ENCODE measurements around the gene CERK.
"Not testable (repeated sequence)": the region's sequence is repeated elsewhere in the genome, so short reads cannot be mapped to it uniquely, and the experiment has no call there.

Gene CERK

GRCh38 chr22:46652081-46652846, 85.8 kb downstream of the CERK start:
- Histone ChIP-seq H3K9me3 (ENCODE audit: control extremely low read depth in 1 of 5, control insufficient read depth in 4 of 5, insufficient read depth in 2 of 5, low read depth in 1 of 5, low read length in 4 of 5) (no peaks in the 10 kb centered on the region), H3K27me3 (replicated peaks in 2 of 5; ENCODE audit: control insufficient read depth in 4 of 5, insufficient read depth in 5 of 5, low read length in 4 of 5) (no peaks in the 10 kb centered on the region), H3K4me1 (ENCODE audit: control extremely low read depth in 1 of 4, control insufficient read depth in 4 of 4, insufficient read depth in 4 of 4, low read length in 3 of 4) (peaks cover 2 to 44% (median 35%) of the 10 kb centered on the region in 4 experiments), H3K4me3 (ENCODE audit: control insufficient read depth in 1 of 7, extremely low read depth in 1 of 7, insufficient read depth in 4 of 7, low read depth in 2 of 7, low read length in 6 of 7) (no peak overlapping the region), H3K36me3 (ENCODE audit: control insufficient read depth in 4 of 4, insufficient read depth in 4 of 4, low read length in 3 of 4) (peaks cover 0 to 5% (median 2%) of the 10 kb centered on the region in 4 experiments), H3K27ac (ENCODE audit: insufficient read depth in 1 of 2, low read depth in 1 of 2, low read length in 2 of 2, poor library complexity in 1 of 2, severe bottlenecking in 2 of 2) (no peak overlapping the region)
- DNase-seq = no peak
- ChIA-PET CTCF (interaction anchor here (1.0 to 1.2 kb wide), 3 partner anchors 19 to 111 kb away, joined by 3 read pairs; no protein-coding TSS in a partner anchor), POLR2A (interaction anchor here (0.6 kb wide), 1 partner anchor 230 kb away, joined by 3 read pairs; no protein-coding TSS in a partner anchor)
- WGBS (ENCODE audit: insufficient coverage) = 93% methylated on average over 20 of the region's 22 CpGs

DNA sequence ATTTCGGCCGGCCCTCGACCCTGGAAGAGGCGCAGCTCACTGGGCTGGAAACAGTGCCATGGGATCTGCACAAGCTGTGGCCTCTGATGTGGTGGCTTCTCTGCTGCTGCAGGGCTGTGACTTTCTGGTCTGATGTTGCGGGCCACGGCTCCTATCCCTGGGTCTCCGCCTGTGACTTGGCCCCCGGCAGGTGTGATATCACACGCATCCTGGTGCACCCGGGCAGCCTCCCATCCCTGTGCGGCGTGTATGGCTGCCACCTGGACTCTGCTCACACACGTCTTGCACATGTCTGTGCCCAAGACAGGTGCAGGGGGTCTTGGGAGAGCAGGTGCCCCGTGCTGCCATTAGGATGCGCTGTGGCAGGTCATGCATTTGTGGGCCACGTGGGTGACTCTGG, 86.7 kb downstream of the CERK start:
- 98% methylated on average over 14 of the region's 16 CpGs for WGBS (ENCODE audit: insufficient coverage)
- H3K4me3 ChIP-seq (ENCODE audit: control insufficient read depth in 1 of 7, extremely low read depth in 1 of 7, insufficient read depth in 4 of 7, low read depth in 2 of 7, low read length in 6 of 7) = no peak overlapping the region
- no peaks in the 10 kb centered on the region for H3K27me3 ChIP-seq (replicated peaks in 2 of 5; ENCODE audit: control insufficient read depth in 4 of 5, insufficient read depth in 5 of 5, low read length in 4 of 5)
- no peaks in the 10 kb centered on the region for H3K9me3 ChIP-seq (ENCODE audit: control extremely low read depth in 1 of 5, control insufficient read depth in 4 of 5, insufficient read depth in 2 of 5, low read depth in 1 of 5, low read length in 4 of 5)
- H3K4me1 ChIP-seq (ENCODE audit: control extremely low read depth in 1 of 4, control insufficient read depth in 4 of 4, insufficient read depth in 4 of 4, low read length in 3 of 4) = peaks cover 2 to 44% (median 33%) of the 10 kb centered on the region in 4 experiments
- CTCF ChIA-PET = interaction anchor here (1.0 to 1.2 kb wide), 2 partner anchors 8 to 20 kb away, joined by 3 read pairs; no protein-coding TSS in a partner anchor
- peaks cover 0 to 8% (median 1%) of the 10 kb centered on the region in 4 experiments for H3K36me3 ChIP-seq (ENCODE audit: control insufficient read depth in 4 of 4, insufficient read depth in 4 of 4, low read length in 3 of 4)
- DNase-seq = no peak
- POLR2A ChIA-PET = no interaction called here
- H3K27ac ChIP-seq (ENCODE audit: insufficient read depth in 1 of 2, low read depth in 1 of 2, low read length in 2 of 2, poor library complexity in 1 of 2, severe bottlenecking in 2 of 2) = no peak overlapping the region

DNA sequence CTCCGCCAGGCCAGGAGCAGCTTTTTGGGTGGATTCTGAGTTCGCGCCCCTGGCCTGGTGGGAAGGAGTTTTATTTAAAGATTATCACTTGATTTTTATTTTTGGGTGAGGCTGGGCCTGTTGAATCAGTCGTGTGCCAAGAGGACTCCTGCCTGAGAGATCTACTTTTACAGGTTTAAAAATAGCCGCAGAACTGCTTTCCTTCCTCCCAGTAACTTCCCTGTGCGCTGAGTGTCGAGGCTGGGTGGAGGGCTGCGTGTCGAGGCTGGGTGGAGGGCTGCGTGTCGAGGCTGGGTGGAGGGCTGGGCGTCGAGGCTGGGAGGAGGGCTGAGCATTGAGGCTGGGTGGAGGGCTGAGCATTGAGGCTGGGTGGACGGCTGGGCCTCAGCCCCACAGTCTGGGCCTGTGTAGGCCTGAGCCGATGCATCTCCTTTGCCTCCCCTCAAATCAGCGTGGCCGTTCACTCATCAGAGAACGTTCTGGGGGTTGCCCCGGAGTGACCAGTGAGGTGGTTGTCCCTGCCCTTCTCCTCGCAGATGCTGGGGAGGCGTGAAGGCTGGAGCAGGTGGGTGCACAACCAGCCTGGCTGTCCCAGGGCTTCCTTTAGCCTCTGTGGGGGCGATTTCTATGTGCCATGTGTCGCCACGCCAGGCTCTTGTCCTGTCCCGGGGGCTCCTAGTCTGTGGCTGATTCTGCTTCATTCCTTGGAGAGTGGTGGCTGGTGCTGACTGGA, 87.8 kb downstream of the CERK start:
- Histone ChIP-seq H3K36me3 (ENCODE audit: control insufficient read depth in 4 of 4, insufficient read depth in 4 of 4, low read length in 3 of 4) (peaks cover 0 to 14% (median 0%) of the 10 kb centered on the region in 4 experiments), H3K27me3 (replicated peaks in 2 of 5; ENCODE audit: control insufficient read depth in 4 of 5, insufficient read depth in 5 of 5, low read length in 4 of 5) (no peaks in the 10 kb centered on the region), H3K4me1 (ENCODE audit: control extremely low read depth in 1 of 4, control insufficient read depth in 4 of 4, insufficient read depth in 4 of 4, low read length in 3 of 4) (peaks cover 2 to 44% (median 37%) of the 10 kb centered on the region in 4 experiments), H3K4me3 (ENCODE audit: control insufficient read depth in 1 of 7, extremely low read depth in 1 of 7, insufficient read depth in 4 of 7, low read depth in 2 of 7, low read length in 6 of 7) (peak overlapping the region in 2 of 7 experiments; percentile 24 to 27), H3K9me3 (ENCODE audit: control extremely low read depth in 1 of 5, control insufficient read depth in 4 of 5, insufficient read depth in 2 of 5, low read depth in 1 of 5, low read length in 4 of 5) (no peaks in the 10 kb centered on the region), H3K27ac (ENCODE audit: insufficient read depth in 1 of 2, low read depth in 1 of 2, low read length in 2 of 2, poor library complexity in 1 of 2, severe bottlenecking in 2 of 2) (peak overlapping the region in 1 of 2 experiments; percentile 58)
- DNase-seq = peak in 2 of 3 donors; percentile 28 to 41
- POLR2A ChIA-PET = interaction anchor here (0.7 kb wide), 1 partner anchor 68 kb away, joined by 3 read pairs; no protein-coding TSS in a partner anchor
- 50% methylated on average over 20 of the region's 25 CpGs for WGBS (ENCODE audit: insufficient coverage)
- CTCF ChIA-PET = interaction anchor here (1.0 kb wide), 1 partner anchor 9 kb away, joined by 3 read pairs; no protein-coding TSS in a partner anchor

GRCh38 chr22:46649141-46650077, 88.6 kb downstream of the CERK start:
- WGBS (ENCODE audit: insufficient coverage) = 59% methylated on average over 24 of the region's 25 CpGs
- ChIA-PET POLR2A (interaction anchor here (0.6 to 0.7 kb wide), 2 partner anchors 10 to 67 kb away, joined by 3 to 5 read pairs; no protein-coding TSS in a partner anchor), CTCF (no interaction called here)
- DNase-seq = peak; percentile 31 to 65 (median 36)
- H3K4me3 ChIP-seq (ENCODE audit: control insufficient read depth in 1 of 7, extremely low read depth in 1 of 7, insufficient read depth in 4 of 7, low read depth in 2 of 7, low read length in 6 of 7) = peak overlapping the region in 2 of 7 experiments; percentile 24 to 27
- peaks cover 0 to 15% (median 0%) of the 10 kb centered on the region in 4 experiments for H3K36me3 ChIP-seq (ENCODE audit: control insufficient read depth in 4 of 4, insufficient read depth in 4 of 4, low read length in 3 of 4)
- H3K9me3 ChIP-seq (ENCODE audit: control extremely low read depth in 1 of 5, control insufficient read depth in 4 of 5, insufficient read depth in 2 of 5, low read depth in 1 of 5, low read length in 4 of 5) = no peaks in the 10 kb centered on the region
- H3K27ac ChIP-seq (ENCODE audit: insufficient read depth in 1 of 2, low read depth in 1 of 2, low read length in 2 of 2, poor library complexity in 1 of 2, severe bottlenecking in 2 of 2) = peak overlapping the region in 1 of 2 experiments; percentile 58
- no peaks in the 10 kb centered on the region for H3K27me3 ChIP-seq (replicated peaks in 2 of 5; ENCODE audit: control insufficient read depth in 4 of 5, insufficient read depth in 5 of 5, low read length in 4 of 5)
- peaks cover 2 to 44% (median 34%) of the 10 kb centered on the region in 4 experiments for H3K4me1 ChIP-seq (ENCODE audit: control extremely low read depth in 1 of 4, control insufficient read depth in 4 of 4, insufficient read depth in 4 of 4, low read length in 3 of 4)

DNA sequence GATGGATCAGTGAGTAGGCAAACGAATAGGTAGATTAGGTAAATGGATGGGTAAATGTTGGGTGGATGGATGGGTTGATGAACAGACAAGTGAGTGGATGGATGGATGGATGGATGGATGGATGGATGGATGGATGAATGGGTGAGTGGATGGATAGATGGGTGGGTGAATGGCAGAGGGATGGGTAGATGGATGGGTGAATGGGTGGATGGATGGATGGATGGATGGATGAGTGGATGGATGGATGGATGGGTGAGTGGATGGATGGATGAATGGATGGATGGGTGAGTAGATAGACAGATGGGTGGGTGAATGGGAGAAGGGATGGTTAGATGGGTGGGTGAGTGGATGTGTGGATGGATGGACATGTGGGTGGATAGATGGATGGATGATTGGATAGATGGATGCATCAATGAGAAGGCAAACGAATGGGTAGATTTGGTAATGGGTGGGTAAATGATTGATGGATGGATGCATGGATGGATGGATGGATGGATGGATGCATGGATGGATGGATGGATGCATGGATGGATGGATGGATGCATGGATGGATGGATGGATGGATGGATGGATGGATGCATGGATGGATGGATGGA, 89.7 kb downstream of the CERK start:
- DNase-seq; H3K27me3 ChIP-seq (replicated peaks in 2 of 5; ENCODE audit: control insufficient read depth in 4 of 5, insufficient read depth in 5 of 5, low read length in 4 of 5); H3K4me3 ChIP-seq (ENCODE audit: control insufficient read depth in 1 of 7, extremely low read depth in 1 of 7, insufficient read depth in 4 of 7, low read depth in 2 of 7, low read length in 6 of 7); H3K9me3 ChIP-seq (ENCODE audit: control extremely low read depth in 1 of 5, control insufficient read depth in 4 of 5, insufficient read depth in 2 of 5, low read depth in 1 of 5, low read length in 4 of 5); H3K27ac ChIP-seq (ENCODE audit: insufficient read depth in 1 of 2, low read depth in 1 of 2, low read length in 2 of 2, poor library complexity in 1 of 2, severe bottlenecking in 2 of 2): not testable (repeated sequence)
- WGBS (ENCODE audit: insufficient coverage) = 94% methylated on average over 2 of the region's 2 CpGs
- Histone ChIP-seq H3K4me1 (ENCODE audit: control extremely low read depth in 1 of 4, control insufficient read depth in 4 of 4, insufficient read depth in 4 of 4, low read length in 3 of 4) (peaks cover 2 to 39% (median 29%) of the 10 kb centered on the region in 4 experiments), H3K36me3 (ENCODE audit: control insufficient read depth in 4 of 4, insufficient read depth in 4 of 4, low read length in 3 of 4) (peaks cover 0 to 15% (median 1%) of the 10 kb centered on the region in 4 experiments)
- ChIA-PET POLR2A (interaction anchor here (0.6 kb wide), 1 partner anchor 9 kb away, joined by 5 read pairs; no protein-coding TSS in a partner anchor), CTCF (interaction anchor here (1.5 kb wide), 1 partner anchor 85 kb away, joined by 9 read pairs; no protein-coding TSS in a partner anchor)
